Transverse colon (tissue), 4 donors: ENCODE data around the gene RASA4B. TPM values are rescaled to one million over a fixed set of nuclear protein-coding genes. Genes with fewer than 3 reads are reported as not detected.

Experiments used
- DNase-seq: peaks from one replicate; pipeline ENCODE4 v3.0.0-alpha.2; 2019
- H3K27ac ChIP-seq, 4 donors: fragments of 200-600 bp; sonication (generic); 2 replicates each; pipeline ENCODE4 v1.5.1; 2016 to 2018; ENCODE audit warnings: inconsistent platforms in 4 of 4
- H3K27me3 ChIP-seq: fragments of 200-600 bp; sonication (generic); 2 replicates; pipeline ENCODE4 v1.5.1; 2017; ENCODE audit warnings: inconsistent platforms
- H3K36me3 ChIP-seq, 4 donors: fragments of 200-600 bp; sonication (generic); 2 replicates each; pipeline ENCODE4 v1.5.1; 2017 to 2019; ENCODE audit warnings: inconsistent platforms in 4 of 4
- H3K4me1 ChIP-seq, 4 donors: fragments of 200-600 bp; sonication (generic); 2 replicates each; pipeline ENCODE4 v1.5.1; 2017 to 2020; ENCODE audit warnings: inconsistent platforms in 4 of 4
- H3K4me3 ChIP-seq, 4 donors: fragments of 200-600 bp; sonication (generic); 1 replicate in 1 of 4; 2 replicates in 3 of 4; pipeline versions ENCODE4 v1.5.1 to v1.6.1; 2017 to 2019; ENCODE audit warnings: inconsistent platforms in 4 of 4
- H3K9me3 ChIP-seq, 2 donors: fragments of 200-600 bp; sonication (generic); 2 replicates each; pipeline ENCODE4 v1.5.1; 2017 to 2019; ENCODE audit warnings: inconsistent platforms in 2 of 2
- CTCF ChIP-seq, 5 experiments: fragments of 200-600 bp in 3 of 5; fragments of 450-650 bp in 2 of 5; sonication (generic) in 3 of 5; IDR thresholded peaks; 1 replicate in 2 of 5; 2 replicates in 3 of 5; pipeline ENCODE4 v1.5.1; 2016 to 2017; ENCODE audit warnings: antibody characterized with exemption in 5 of 5, inconsistent platforms in 3 of 5, mild to moderate bottlenecking in 2 of 5, moderate library complexity in 1 of 5
- EP300 ChIP-seq: sonication (generic); formaldehyde crosslinking; IDR thresholded peaks from one replicate; pipeline ENCODE4 v1.6.1; 2017; ENCODE audit warnings: antibody characterized with exemption, low read depth
- POLR2A ChIP-seq: fragments of 450-650 bp; IDR thresholded peaks from one replicate; pipeline ENCODE4 v1.6.1; 2016; ENCODE audit warnings: antibody characterized with exemption, mild to moderate bottlenecking, moderate library complexity
- POLR2AphosphoS5 ChIP-seq, 3 donors: sonication (generic); formaldehyde crosslinking; IDR thresholded peaks; one replicate each; pipeline ENCODE4 v1.6.1; 2016; ENCODE audit warnings: antibody characterized with exemption in 3 of 3
- WGBS, 2 donors: methylation state at CpG; one replicate each; pipeline ENCODE4 v1.1.5; 2018; ENCODE audit warnings: low coverage in 1 of 2; 5-methylcytosine and 5-hydroxymethylcytosine counted together
- in situ Hi-C, 4 donors: fragments of 200-750 bp; cut with MboI; loops; one replicate each; pipeline versions ENCODE4 v1.15.0 to v1.15.1; 2017; ENCODE audit warnings: low sequenced_read_pairs in 3 of 4, low pct_ligation_motif_present in 1 of 4, low pct_unique_long_range_greater_than_20kb in 1 of 4
- intact Hi-C: fragments of 100-400 bp; cut with DNase I; formaldehyde crosslinking; loops from one replicate; pipeline ENCODE4 v1.15.1; 2023; ENCODE audit warnings: low total_unique reads
- total RNA-seq, 4 donors: library from RNA; depleted of rRNA; stranded (reverse); fragments of >200 nt; gene quantifications; one replicate each; pipeline ENCODE4 v1.1.0, GENCODE V29; 2016

RASA4B gene
- total RNA-seq, 4 donors from 2014 or later, result 10.9 to 41.9 (median 19.8) TPM

- Histone ChIP-seq H3K36me3 (no peaks in the 10 kb centered on the region), H3K27me3 (no peaks in the 10 kb centered on the region), H3K9me3 (no peaks in the 10 kb centered on the region), H3K4me3 (no peak overlapping the region), H3K4me1 (no peaks in the 10 kb centered on the region), H3K27ac (peak overlapping the region in 1 of 4 donors; percentile 31)
- intact Hi-C loops (no loop called here), in situ Hi-C loops (no loop called here)
- no peak for TF ChIP-seq CTCF (IDR thresholded peaks at IDR 0.05)
- peak in 1 of 3 donors; percentile 26 for TF ChIP-seq POLR2AphosphoS5 (IDR thresholded peaks at IDR 0.05)
- peak; percentile 50 for DNase-seq
- WGBS, 2 donors, result 94% methylated on average over 34 of the region's 41 CpGs; no CpG with 5 or more reads in 1 of the 2 donors
Measured at GRCh38 chr7:102446387-102447156, 71.0 kb downstream of the RASA4B start.

GRCh38 chr7:102445674-102446071 lies 71.9 kb downstream of the RASA4B start:
- no peak for DNase-seq
- H3K27me3 ChIP-seq, result no peaks in the 10 kb centered on the region
- 79% methylated on average over 2 of the region's 2 CpGs; no CpG with 5 or more reads in 1 of the 2 donors for WGBS, 2 donors
- H3K27ac ChIP-seq, result peak overlapping the region in 2 of 4 donors; percentile 4 to 31
- TF ChIP-seq CTCF (IDR thresholded peaks at IDR 0.05), result no peak
- no peak for TF ChIP-seq EP300
- TF ChIP-seq POLR2A, result no peak
- no peak for TF ChIP-seq POLR2AphosphoS5 (IDR thresholded peaks at IDR 0.05)
- H3K36me3 ChIP-seq, result no peaks in the 10 kb centered on the region
- intact Hi-C loops, result no loop called here
- no peaks in the 10 kb centered on the region for H3K4me1 ChIP-seq
- in situ Hi-C loops, result no loop called here
- no peak overlapping the region for H3K4me3 ChIP-seq
- H3K9me3 ChIP-seq, result no peaks in the 10 kb centered on the region

GRCh38 chr7:102444961-102445673 lies 72.5 kb downstream of the RASA4B start:
- peak; percentile 54 for DNase-seq
- Histone ChIP-seq H3K27ac (peak overlapping the region in 2 of 4 donors; percentile 4 to 57), H3K27me3 (no peaks in the 10 kb centered on the region), H3K4me3 (no peak overlapping the region), H3K36me3 (no peaks in the 10 kb centered on the region), H3K9me3 (no peaks in the 10 kb centered on the region), H3K4me1 (no peaks in the 10 kb centered on the region)
- TF ChIP-seq POLR2A (no peak), POLR2AphosphoS5 (IDR thresholded peaks at IDR 0.05) (no peak), CTCF (IDR thresholded peaks at IDR 0.05) (no peak), EP300 (no peak)
- intact Hi-C loops, result no loop called here
- in situ Hi-C loops, result no loop called here
- WGBS, 2 donors, result 71 to 80% methylated on average over 9 to 17 of the region's 17 CpGs

GRCh38 chr7:102439963-102440795 lies 77.4 kb downstream of the RASA4B start:
- 85 to 91% methylated on average over 3 to 17 of the region's 17 CpGs for WGBS, 2 donors

More at GRCh38 chr7:102439963-102440795, 77.4 kb downstream of the RASA4B start:
- H3K27me3 ChIP-seq, result no peaks in the 10 kb centered on the region
- no peaks in the 10 kb centered on the region for H3K36me3 ChIP-seq
- intact Hi-C loops (no loop called here), in situ Hi-C loops (no loop called here)
- TF ChIP-seq POLR2AphosphoS5 (IDR thresholded peaks at IDR 0.05) (no peak), CTCF (IDR thresholded peaks at IDR 0.05) (no peak), EP300 (no peak), POLR2A (no peak)
- no peaks in the 10 kb centered on the region for H3K4me1 ChIP-seq
- H3K27ac ChIP-seq, result peak overlapping the region in 3 of 4 donors; percentile 29 to 41 (median 32)
- DNase-seq, result no peak
- no peak overlapping the region for H3K4me3 ChIP-seq
- no peaks in the 10 kb centered on the region for H3K9me3 ChIP-seq
